ENCODE data around the gene ANO2.
A peak's percentile ranks its signal among the peaks of the same experiment; 100 is the strongest.

Gene ANO2

GRCh38 chr12:5575987-5576386 lies 369.1 kb downstream of the ANO2 start:
- TF ChIP-seq REST (IDR thresholded peaks at IDR 0.05; ENCODE audit: insufficient read depth in 1 of 2, low read depth in 2 of 2, low read length in 2 of 2) (no peak), FOXP2 (optimal IDR thresholded peaks at IDR 0.05; ENCODE audit: borderline replicate concordance, extremely low read depth, extremely low read length, insufficient read depth) (no peak), SIN3A (IDR thresholded peaks at IDR 0.05; ENCODE audit: borderline replicate concordance, insufficient read depth, low read length) (no peak), TAF1 (IDR thresholded peaks at IDR 0.05; ENCODE audit: borderline replicate concordance, insufficient read depth, low read length) (no peak), POLR2AphosphoS5 (IDR thresholded peaks at IDR 0.05; ENCODE audit: low read depth, low read length) (no peak)

GRCh38 chr12:5575232-5575631 lies 369.8 kb downstream of the ANO2 start:
- TF ChIP-seq SIN3A (IDR thresholded peaks at IDR 0.05; ENCODE audit: borderline replicate concordance, insufficient read depth, low read length), result no peak
- no peak for TF ChIP-seq POLR2AphosphoS5 (IDR thresholded peaks at IDR 0.05; ENCODE audit: low read depth, low read length)
- no peak for TF ChIP-seq FOXP2 (optimal IDR thresholded peaks at IDR 0.05; ENCODE audit: borderline replicate concordance, extremely low read depth, extremely low read length, insufficient read depth)
- no peak for TF ChIP-seq TAF1 (IDR thresholded peaks at IDR 0.05; ENCODE audit: borderline replicate concordance, insufficient read depth, low read length)
- TF ChIP-seq REST (IDR thresholded peaks at IDR 0.05; ENCODE audit: insufficient read depth in 1 of 2, low read depth in 2 of 2, low read length in 2 of 2), result no peak

- TF ChIP-seq POLR2AphosphoS5 (IDR thresholded peaks at IDR 0.05; ENCODE audit: low read depth, low read length) (no peak), REST (IDR thresholded peaks at IDR 0.05; ENCODE audit: insufficient read depth in 1 of 2, low read depth in 2 of 2, low read length in 2 of 2) (peak in 1 of 2 experiments; percentile 81; a peak in 2 of 4 replicates), SIN3A (IDR thresholded peaks at IDR 0.05; ENCODE audit: borderline replicate concordance, insufficient read depth, low read length) (no peak), FOXP2 (optimal IDR thresholded peaks at IDR 0.05; ENCODE audit: borderline replicate concordance, extremely low read depth, extremely low read length, insufficient read depth) (no peak), TAF1 (IDR thresholded peaks at IDR 0.05; ENCODE audit: borderline replicate concordance, insufficient read depth, low read length) (no peak)
Measured at GRCh38 chr12:5573390-5573789, 371.7 kb downstream of the ANO2 start.

GRCh38 chr12:5571115-5571514 lies 373.9 kb downstream of the ANO2 start:
- TF ChIP-seq TAF1 (IDR thresholded peaks at IDR 0.05; ENCODE audit: borderline replicate concordance, insufficient read depth, low read length) (no peak), REST (IDR thresholded peaks at IDR 0.05; ENCODE audit: insufficient read depth in 1 of 2, low read depth in 2 of 2, low read length in 2 of 2) (no peak), SIN3A (IDR thresholded peaks at IDR 0.05; ENCODE audit: borderline replicate concordance, insufficient read depth, low read length) (no peak), FOXP2 (optimal IDR thresholded peaks at IDR 0.05; ENCODE audit: borderline replicate concordance, extremely low read depth, extremely low read length, insufficient read depth) (no peak), POLR2AphosphoS5 (IDR thresholded peaks at IDR 0.05; ENCODE audit: low read depth, low read length) (no peak)

- TF ChIP-seq TAF1 (IDR thresholded peaks at IDR 0.05; ENCODE audit: borderline replicate concordance, insufficient read depth, low read length), result no peak
- TF ChIP-seq SIN3A (IDR thresholded peaks at IDR 0.05; ENCODE audit: borderline replicate concordance, insufficient read depth, low read length), result no peak
Measured at GRCh38 chr12:5570416-5570815, 374.6 kb downstream of the ANO2 start.
